ENCODE results near the gene B3GNT4. TPM values are rescaled to one million over a fixed set of nuclear protein-coding genes. Genes with fewer than 3 reads are reported as not detected.

Gene B3GNT4
- total and polyA plus RNA-seq, 2 of the 4 experiments (the other 2 are of a cell fraction), result 0.18 to 0.53 TPM

DNA sequence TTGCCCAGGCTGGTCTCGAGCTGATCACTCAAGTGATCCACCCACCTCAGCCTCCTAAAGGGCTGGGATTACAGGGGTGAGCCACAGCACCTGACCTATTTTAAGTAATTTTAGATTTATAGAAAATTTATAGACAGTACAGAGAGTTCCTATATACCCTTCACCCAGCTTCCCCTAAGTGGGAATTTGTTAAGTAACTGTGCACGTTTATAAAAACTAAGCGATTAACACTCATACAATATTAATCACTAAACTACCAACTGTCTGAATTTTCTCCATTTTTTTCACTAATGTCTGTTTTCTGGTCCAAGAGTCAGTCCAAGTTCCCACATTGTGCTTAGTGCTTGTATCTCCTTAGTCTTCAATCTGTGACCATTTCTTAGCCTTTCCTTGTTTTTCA, 35.0 kb upstream of the B3GNT4 start:
- no peak overlapping the region for H2BK15ac ChIP-seq (ENCODE audit: low read depth, low read length)
- H3K14ac ChIP-seq (replicated peaks; ENCODE audit: low read depth, low read length), result no peak overlapping the region
- dilution Hi-C loops (cut with HindIII; ENCODE audit: low sequenced_read_pairs, unreplicated experiment), result no loop called here
- in situ Hi-C loops (cut with MboI; ENCODE audit: low sequenced_read_pairs), result no loop called here
- H3K4ac ChIP-seq (ENCODE audit: low read depth, low read length), result no peak overlapping the region
- no peak overlapping the region for H4K91ac ChIP-seq (ENCODE audit: insufficient read depth, low read depth, low read length)
- no peak overlapping the region for H4K5ac ChIP-seq (ENCODE audit: low read depth, low read length)
- no peak overlapping the region for H2AFZ ChIP-seq (replicated peaks; ENCODE audit: low read length, poor library complexity)
- no peak overlapping the region for H3K4me2 ChIP-seq (ENCODE audit: low read depth, low read length)
- no peaks in the 10 kb centered on the region for H3K9me3 ChIP-seq (ENCODE audit: control insufficient read depth, insufficient read depth, low read length)
- ChIA-PET CTCF (no interaction called here), POLR2A (ENCODE audit: unreplicated experiment) (no interaction called here)
- 100% methylated on average over 1 of the region's 3 CpGs; no CpG with 5 or more reads in 1 of the 2 experiments for WGBS, 2 experiments (ENCODE audit: extremely low coverage in 2 of 2, insufficient read length in 1 of 2)
- H3K4me1 ChIP-seq (ENCODE audit: control insufficient read depth, insufficient read depth, low read length), result no peaks in the 10 kb centered on the region
- H3K36me3 ChIP-seq (ENCODE audit: control insufficient read depth, insufficient read depth, low read length), result no peaks in the 10 kb centered on the region
- H3K18ac ChIP-seq (ENCODE audit: low read depth, low read length), result no peak overlapping the region
- no peak overlapping the region for H3K4me3 ChIP-seq (ENCODE audit: insufficient read depth, low read depth, low read length)
- H3K27ac ChIP-seq (ENCODE audit: insufficient read depth, low read length), result no peak overlapping the region
- H3K23ac ChIP-seq (ENCODE audit: low read depth, low read length), result no peak overlapping the region
- intact Hi-C loops (cut with micrococcal nuclease), result no loop called here
- ATAC-seq (ENCODE audit: low read depth) (no peak), DNase-seq (no peak)
- H4K8ac ChIP-seq (ENCODE audit: low read depth in 2 of 2, low read length in 2 of 2), result no peak overlapping the region
- no TSS peak for BruUV-seq (replicated peaks)
- no peak overlapping the region for H3K56ac ChIP-seq (ENCODE audit: extremely low read depth, insufficient read depth, low read length)
- no peak overlapping the region for H2BK5ac ChIP-seq (ENCODE audit: low read depth, low read length, poor library complexity, severe bottlenecking)
- H2BK20ac ChIP-seq (ENCODE audit: low read depth, low read length), result no peak overlapping the region
- no peaks in the 10 kb centered on the region for H4K20me1 ChIP-seq (ENCODE audit: insufficient read depth, low read length)
- H3K9me1 ChIP-seq (ENCODE audit: insufficient read depth, low read length), result no peaks in the 10 kb centered on the region
- H3K9ac ChIP-seq (ENCODE audit: low read depth, low read length), result no peak overlapping the region
- peaks cover 22% of the 10 kb centered on the region for H3K27me3 ChIP-seq (ENCODE audit: control insufficient read depth, insufficient read depth, low read length)
- no peak for TF ChIP-seq SMC3 (IDR thresholded peaks at IDR 0.05; ENCODE audit: low read depth, low read length)
- no peak for TF ChIP-seq RAD21 (IDR thresholded peaks at IDR 0.05; ENCODE audit: low read length)
- TF ChIP-seq CHD1 (IDR thresholded peaks at IDR 0.05; ENCODE audit: low read depth, low read length), result no peak
- TF ChIP-seq NFE2L2 (IDR thresholded peaks at IDR 0.05; ENCODE audit: low read depth, low read length), result no peak
- TF ChIP-seq, protein P1, sequence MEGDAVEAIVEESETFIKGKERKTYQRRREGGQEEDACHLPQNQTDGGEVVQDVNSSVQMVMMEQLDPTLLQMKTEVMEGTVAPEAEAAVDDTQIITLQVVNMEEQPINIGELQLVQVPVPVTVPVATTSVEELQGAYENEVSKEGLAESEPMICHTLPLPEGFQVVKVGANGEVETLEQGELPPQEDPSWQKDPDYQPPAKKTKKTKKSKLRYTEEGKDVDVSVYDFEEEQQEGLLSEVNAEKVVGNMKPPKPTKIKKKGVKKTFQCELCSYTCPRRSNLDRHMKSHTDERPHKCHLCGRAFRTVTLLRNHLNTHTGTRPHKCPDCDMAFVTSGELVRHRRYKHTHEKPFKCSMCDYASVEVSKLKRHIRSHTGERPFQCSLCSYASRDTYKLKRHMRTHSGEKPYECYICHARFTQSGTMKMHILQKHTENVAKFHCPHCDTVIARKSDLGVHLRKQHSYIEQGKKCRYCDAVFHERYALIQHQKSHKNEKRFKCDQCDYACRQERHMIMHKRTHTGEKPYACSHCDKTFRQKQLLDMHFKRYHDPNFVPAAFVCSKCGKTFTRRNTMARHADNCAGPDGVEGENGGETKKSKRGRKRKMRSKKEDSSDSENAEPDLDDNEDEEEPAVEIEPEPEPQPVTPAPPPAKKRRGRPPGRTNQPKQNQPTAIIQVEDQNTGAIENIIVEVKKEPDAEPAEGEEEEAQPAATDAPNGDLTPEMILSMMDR (conservative IDR thresholded peaks at IDR 0.05; ENCODE audit: low read depth, low read length), result no peak
- TF ChIP-seq BHLHE40 (IDR thresholded peaks at IDR 0.05; ENCODE audit: low read depth, low read length), result no peak
- TF ChIP-seq MAFK (IDR thresholded peaks at IDR 0.05; ENCODE audit: low read depth, low read length), result no peak
- TF ChIP-seq RFX5 (IDR thresholded peaks at IDR 0.05; ENCODE audit: low read depth, low read length), result no peak
- no peak for TF ChIP-seq CEBPB (IDR thresholded peaks at IDR 0.05; ENCODE audit: low read depth, low read length)
- TF ChIP-seq, protein P2, sequence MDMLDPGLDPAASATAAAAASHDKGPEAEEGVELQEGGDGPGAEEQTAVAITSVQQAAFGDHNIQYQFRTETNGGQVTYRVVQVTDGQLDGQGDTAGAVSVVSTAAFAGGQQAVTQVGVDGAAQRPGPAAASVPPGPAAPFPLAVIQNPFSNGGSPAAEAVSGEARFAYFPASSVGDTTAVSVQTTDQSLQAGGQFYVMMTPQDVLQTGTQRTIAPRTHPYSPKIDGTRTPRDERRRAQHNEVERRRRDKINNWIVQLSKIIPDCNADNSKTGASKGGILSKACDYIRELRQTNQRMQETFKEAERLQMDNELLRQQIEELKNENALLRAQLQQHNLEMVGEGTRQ (IDR thresholded peaks at IDR 0.05; ENCODE audit: low read depth, low read length), result no peak
- no peak for TF ChIP-seq MAZ (IDR thresholded peaks at IDR 0.05; ENCODE audit: borderline replicate concordance, low read depth, low read length)
- TF ChIP-seq FOS (IDR thresholded peaks at IDR 0.05; ENCODE audit: low read depth, low read length), result no peak
- no peak for TF ChIP-seq POLR2A (IDR thresholded peaks at IDR 0.05; ENCODE audit: low read depth, low read length)
- no peak for TF ChIP-seq MXI1 (IDR thresholded peaks at IDR 0.05; ENCODE audit: borderline replicate concordance, low read depth, low read length)
- no peak overlapping the region for H2AK5ac ChIP-seq (ENCODE audit: low read depth, low read length)
- H2BK120ac ChIP-seq (ENCODE audit: low read depth, low read length), result no peak overlapping the region
- no peak overlapping the region for H2AK9ac ChIP-seq (replicated peaks; ENCODE audit: low read depth, low read length, poor library complexity)
- no peaks in the 10 kb centered on the region for H3K79me1 ChIP-seq (ENCODE audit: low read depth in 1 of 2, low read length in 2 of 2)

Data from IMR-90 (cell line).